Right atrium auricular region (tissue), 2 donors: ENCODE results near the gene MPZL3. TPM values are rescaled to one million over a fixed set of nuclear protein-coding genes. Genes with fewer than 3 reads are reported as not detected.

Experiments used
- DNase-seq: peaks from one replicate; pipeline ENCODE4 v3.0.0-alpha.2; 2019; ENCODE audit warnings: low spot score
- H3K27ac ChIP-seq, 2 donors: fragments of 200-600 bp; sonication (generic); 1 replicate in 1 of 2; 2 replicates in 1 of 2; pipeline ENCODE4 v1.5.1; 2016 to 2019
- H3K27me3 ChIP-seq, 2 donors: fragments of 200-600 bp; sonication (generic); one replicate each; pipeline versions ENCODE4 v1.5.1 to v1.6.0; 2017 to 2019
- H3K36me3 ChIP-seq: fragments of 200-600 bp; sonication (generic); one replicate; pipeline ENCODE4 v1.5.1; 2016
- H3K4me1 ChIP-seq, 2 donors: fragments of 200-600 bp; sonication (generic); one replicate each; pipeline versions ENCODE4 v1.5.1 to v1.6.0; 2017 to 2019
- H3K4me3 ChIP-seq, 2 donors: fragments of 200-600 bp; sonication (generic); 1 replicate in 1 of 2; 2 replicates in 1 of 2; pipeline ENCODE4 v1.5.1; 2017 to 2019; ENCODE audit warnings: mild to moderate bottlenecking in 1 of 2, moderate library complexity in 1 of 2
- H3K9me3 ChIP-seq, 2 donors: fragments of 200-600 bp; sonication (generic); one replicate each; pipeline ENCODE4 v1.5.1; 2019
- CTCF ChIP-seq, 2 donors: fragments of 200-600 bp; sonication (generic); IDR thresholded peaks; one replicate each; pipeline ENCODE4 v1.5.1; 2019; ENCODE audit warnings: antibody characterized with exemption in 2 of 2
- total RNA-seq, 2 donors: library from RNA; depleted of rRNA; stranded (reverse); fragments of >200 nt; gene quantifications; one replicate each; pipeline ENCODE4 v1.1.0, GENCODE V29; 2016

The MPZL3 gene
- 1 to 10 TPM; 1.0 to 2.0 TPM for total RNA-seq

- Histone ChIP-seq H3K4me3 (peak within 1 kb of the TSS; percentile 56 to 64), H3K36me3 (no peaks in the 10 kb centered on the region), H3K27ac (peak within 1 kb of the TSS; percentile 49 to 72), H3K4me1 (peaks cover 0 to 5% of the 10 kb centered on the region in 2 donors), H3K9me3 (no peaks in the 10 kb centered on the region), H3K27me3 (no peaks in the 10 kb centered on the region)
- peak; percentile 73 for DNase-seq
- TF ChIP-seq CTCF (IDR thresholded peaks at IDR 0.05) = no peak
Observed at GRCh38 chr11:118251858-118252652, at the start of gene MPZL3. TSS of gene MPZL3 (minus strand) at chr11:118252365. CDS start at chr11:118252294, 71 bp downstream.

GRCh38 chr11:118301600-118302195 is 49.5 kb upstream of the MPZL3 start:
- no peak for TF ChIP-seq CTCF (IDR thresholded peaks at IDR 0.05)
- no peak for DNase-seq
- Histone ChIP-seq H3K27me3 (no peaks in the 10 kb centered on the region), H3K4me1 (no peaks in the 10 kb centered on the region), H3K4me3 (no peak overlapping the region), H3K36me3 (no peaks in the 10 kb centered on the region), H3K9me3 (no peaks in the 10 kb centered on the region), H3K27ac (no peak overlapping the region)

- Histone ChIP-seq H3K9me3 (no peaks in the 10 kb centered on the region), H3K27me3 (no peaks in the 10 kb centered on the region), H3K4me3 (no peak overlapping the region), H3K4me1 (no peaks in the 10 kb centered on the region), H3K36me3 (no peaks in the 10 kb centered on the region), H3K27ac (no peak overlapping the region)
- DNase-seq = no peak
- TF ChIP-seq CTCF (IDR thresholded peaks at IDR 0.05) = peak; percentile 22 to 62
Observed at GRCh38 chr11:118295815-118296454, 43.8 kb upstream of the MPZL3 start.

GRCh38 chr11:118295199-118295598 is 43.0 kb upstream of the MPZL3 start:
- Histone ChIP-seq H3K9me3 (no peaks in the 10 kb centered on the region), H3K27me3 (no peaks in the 10 kb centered on the region), H3K27ac (no peak overlapping the region), H3K36me3 (no peaks in the 10 kb centered on the region), H3K4me3 (no peak overlapping the region), H3K4me1 (no peaks in the 10 kb centered on the region)
- no peak for DNase-seq
- TF ChIP-seq CTCF (IDR thresholded peaks at IDR 0.05) = no peak

GRCh38 chr11:118294053-118294452 is 41.9 kb upstream of the MPZL3 start:
- no peak overlapping the region for H3K4me3 ChIP-seq

More at GRCh38 chr11:118294053-118294452, 41.9 kb upstream of the MPZL3 start:
- Histone ChIP-seq H3K27ac (no peak overlapping the region), H3K27me3 (no peaks in the 10 kb centered on the region), H3K4me1 (no peaks in the 10 kb centered on the region), H3K36me3 (no peaks in the 10 kb centered on the region), H3K9me3 (no peaks in the 10 kb centered on the region)
- no peak for TF ChIP-seq CTCF (IDR thresholded peaks at IDR 0.05)
- no peak for DNase-seq
